Retinal pigment epithelial cell (primary cell): ENCODE data around the gene DAPK2.

Experiments
- DNase-seq: peaks from one replicate; pipeline ENCODE4 v3.0.0-alpha.2; 2010; ENCODE audit warnings: low read depth
- H3K4me3 ChIP-seq: 2 replicates; pipeline ENCODE4 v1.5.1; 2011; ENCODE audit warnings: mild to moderate bottlenecking, low read length, control low read depth, moderate library complexity
- CTCF ChIP-seq: conservative IDR thresholded peaks from 2 replicates; pipeline ENCODE4 v1.5.1; 2011; ENCODE audit warnings: low read depth, low read length, control low read depth, inconsistent platforms

Gene DAPK2

GRCh38 chr15:63942486-63943365, 103.6 kb downstream of the DAPK2 start:
- no peak for DNase-seq
- no peak for TF ChIP-seq CTCF
- no peak overlapping the region for H3K4me3 ChIP-seq

GRCh38 chr15:63941698-63942465, 104.4 kb downstream of the DAPK2 start:
- no peak for DNase-seq
- no peak overlapping the region for H3K4me3 ChIP-seq
- TF ChIP-seq CTCF, result no peak

GRCh38 chr15:63940966-63941620, 105.2 kb downstream of the DAPK2 start:
- no peak for DNase-seq
- H3K4me3 ChIP-seq, result no peak overlapping the region
- TF ChIP-seq CTCF, result no peak

- DNase-seq, result no peak
- no peak for TF ChIP-seq CTCF
- no peak overlapping the region for H3K4me3 ChIP-seq
Measured at GRCh38 chr15:63939531-63940130, 106.7 kb downstream of the DAPK2 start.

- TF ChIP-seq CTCF, result no peak
- H3K4me3 ChIP-seq, result no peak overlapping the region
- no peak for DNase-seq
Measured at GRCh38 chr15:63938486-63939061, 107.7 kb downstream of the DAPK2 start.

- TF ChIP-seq CTCF, result no peak
- H3K4me3 ChIP-seq, result no peak overlapping the region
- DNase-seq, result no peak
Measured at GRCh38 chr15:63933522-63933921, 112.8 kb downstream of the DAPK2 start.
